Loucy (cell line): ENCODE measurements around the gene GRN.
"Not testable (repeated sequence)": the region's sequence is repeated elsewhere in the genome, so short reads cannot be mapped to it uniquely, and the experiment has no call there.

Experiments
- H2AFZ ChIP-seq: fragments of 200-600 bp; sonication (generic); 2 replicates; pipeline ENCODE4 v1.6.0; 2016; ENCODE audit warnings: antibody characterized with exemption, mild to moderate bottlenecking, low read length, moderate library complexity
- H3F3A ChIP-seq: fragments of 200-600 bp; 2 replicates; pipeline ENCODE4 v1.6.0; 2016; ENCODE audit warnings: antibody characterized with exemption, low read depth, mild to moderate bottlenecking
- H3K27me3 ChIP-seq: fragments of 200-600 bp; sonication (generic); 2 replicates; pipeline ENCODE4 v1.6.1; 2014; ENCODE audit warnings: low read length, mild to moderate bottlenecking; ENCODE audit not compliant: insufficient read depth, poor library complexity, severe bottlenecking
- H3K36me3 ChIP-seq: fragments of 200-600 bp; sonication (generic); 2 replicates; pipeline ENCODE4 v1.6.1; 2016; ENCODE audit warnings: low read length; ENCODE audit not compliant: insufficient read depth
- H3K4me1 ChIP-seq: fragments of 200-600 bp; sonication (generic); 2 replicates; pipeline ENCODE4 v1.5.1; 2014; ENCODE audit warnings: low read length, mild to moderate bottlenecking; ENCODE audit not compliant: insufficient read depth, poor library complexity, severe bottlenecking
- H3K4me2 ChIP-seq: fragments of 200-600 bp; sonication (generic); 2 replicates; pipeline ENCODE4 v1.6.0; 2014; ENCODE audit warnings: antibody characterized with exemption, low read length, low read depth, mild to moderate bottlenecking; ENCODE audit not compliant: poor library complexity, severe bottlenecking
- H3K4me3 ChIP-seq: fragments of 200-600 bp; sonication (generic); 2 replicates; pipeline ENCODE4 v1.5.1; 2014; ENCODE audit warnings: low read length, mild to moderate bottlenecking, mixed read lengths; ENCODE audit not compliant: poor library complexity, severe bottlenecking
- H3K79me2 ChIP-seq: fragments of 200-600 bp; sonication (generic); 2 replicates; pipeline ENCODE4 v1.6.1; 2014; ENCODE audit warnings: low read length; ENCODE audit not compliant: insufficient read depth
- H3K9ac ChIP-seq: fragments of 200-600 bp; sonication (generic); 2 replicates; pipeline ENCODE4 v1.6.0; 2014; ENCODE audit warnings: mild to moderate bottlenecking, low read depth, low read length, moderate library complexity; ENCODE audit not compliant: poor library complexity, severe bottlenecking
- H3K9me2 ChIP-seq: fragments of 200-600 bp; sonication (generic); replicated peaks from 2 replicates; pipeline ENCODE4 v1.6.1; 2016; ENCODE audit warnings: low read depth, low read length, mixed read lengths
- H3K9me3 ChIP-seq: fragments of 200-600 bp; sonication (generic); 2 replicates; pipeline ENCODE4 v1.6.1; 2014; ENCODE audit warnings: mild to moderate bottlenecking, antibody characterized with exemption, low read length, low read depth; ENCODE audit not compliant: insufficient read depth
- H4K20me1 ChIP-seq: fragments of 200-600 bp; sonication (generic); 2 replicates; pipeline ENCODE4 v1.6.0; 2014; ENCODE audit warnings: antibody characterized with exemption, low read length, mild to moderate bottlenecking; ENCODE audit not compliant: insufficient read depth, poor library complexity, severe bottlenecking
- CTCF ChIP-seq: fragments of 200-600 bp; sonication (generic); conservative IDR thresholded peaks from 2 replicates; pipeline ENCODE4 v1.5.1; 2014; ENCODE audit warnings: mild to moderate bottlenecking, antibody characterized with exemption, low read length
- EZH2phosphoT487 ChIP-seq: fragments of 200-600 bp; IDR thresholded peaks from 2 replicates; pipeline ENCODE4 v1.6.1; 2018; ENCODE audit warnings: antibody characterized with exemption, mild to moderate bottlenecking, moderate library complexity, borderline replicate concordance

The GRN gene

DNA sequence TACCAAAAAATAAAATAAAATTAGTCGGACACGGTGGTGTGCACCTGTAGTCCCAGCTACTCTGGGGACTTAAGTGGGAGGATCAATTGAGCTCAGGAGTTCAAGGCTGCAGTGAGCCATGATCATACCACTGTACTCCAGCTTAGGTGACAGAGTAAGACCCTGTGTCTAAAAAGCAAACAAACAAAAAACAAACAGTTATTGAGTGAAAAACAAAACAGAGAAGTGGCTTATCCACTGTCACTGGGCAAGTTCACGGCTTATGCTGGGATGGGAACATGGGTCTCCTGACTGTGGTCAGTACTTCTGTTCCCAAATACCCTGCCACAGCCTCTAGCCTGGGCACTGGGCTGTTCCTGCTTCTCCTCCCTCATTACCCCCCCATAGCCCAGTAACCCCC, 9.5 kb upstream of the GRN start:
- Histone ChIP-seq H4K20me1 (no peaks in the 10 kb centered on the region), H3K9me3 (no peaks in the 10 kb centered on the region), H3K79me2 (no peaks in the 10 kb centered on the region), H3K27me3 (no peaks in the 10 kb centered on the region), H3K4me1 (no peaks in the 10 kb centered on the region), H3K36me3 (no peaks in the 10 kb centered on the region), H3F3A (no peaks in the 10 kb centered on the region), H2AFZ (no peak overlapping the region), H3K4me2 (no peak overlapping the region), H3K4me3 (no peak overlapping the region), H3K9me2 (no peaks in the 10 kb centered on the region), H3K9ac (no peak overlapping the region)
- no peak for TF ChIP-seq EZH2phosphoT487
- no peak for TF ChIP-seq CTCF

- no peaks in the 10 kb centered on the region for H3K9me3 ChIP-seq
- H3K9ac ChIP-seq: no peak overlapping the region
- no peak overlapping the region for H3K4me3 ChIP-seq
- H3K4me2 ChIP-seq: no peak overlapping the region
- H2AFZ ChIP-seq: no peak overlapping the region
- H3K27me3 ChIP-seq: no peaks in the 10 kb centered on the region
- TF ChIP-seq CTCF (no peak), EZH2phosphoT487 (no peak)
- no peaks in the 10 kb centered on the region for H3K36me3 ChIP-seq
- H3K9me2 ChIP-seq: no peaks in the 10 kb centered on the region
- H3K4me1 ChIP-seq: no peaks in the 10 kb centered on the region
- H4K20me1 ChIP-seq: no peaks in the 10 kb centered on the region
- H3F3A ChIP-seq: no peaks in the 10 kb centered on the region
- no peaks in the 10 kb centered on the region for H3K79me2 ChIP-seq
Measured at GRCh38 chr17:44335968-44336367, 9.1 kb upstream of the GRN start.

DNA sequence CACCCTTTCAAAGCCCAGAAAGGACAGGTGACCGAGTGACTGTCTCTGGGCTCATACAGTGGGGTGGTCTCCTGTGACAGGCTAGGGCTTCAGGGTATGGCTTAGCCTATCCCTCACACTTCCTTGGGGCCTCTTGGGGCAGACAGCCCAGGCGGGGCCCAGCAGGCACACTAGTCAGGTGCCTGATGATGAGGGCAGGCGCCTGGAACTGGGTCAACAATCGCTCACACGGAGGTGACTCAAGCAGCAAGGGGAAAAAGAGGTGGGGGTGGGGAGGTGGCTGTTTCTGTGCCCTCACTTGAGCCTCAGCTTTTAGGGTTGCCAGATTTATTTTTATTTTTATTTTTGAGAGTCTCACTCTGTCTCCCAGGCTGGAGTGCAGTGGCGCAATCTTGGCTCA, 6.4 kb upstream of the GRN start:
- TF ChIP-seq EZH2phosphoT487 (no peak), CTCF (no peak)
- no peak overlapping the region for H3K9ac ChIP-seq
- H4K20me1 ChIP-seq: no peaks in the 10 kb centered on the region
- H3K36me3 ChIP-seq: no peaks in the 10 kb centered on the region
- H2AFZ ChIP-seq: no peak overlapping the region
- H3K4me3 ChIP-seq: no peak overlapping the region
- no peaks in the 10 kb centered on the region for H3K9me3 ChIP-seq
- no peaks in the 10 kb centered on the region for H3K4me1 ChIP-seq
- H3K9me2 ChIP-seq: no peaks in the 10 kb centered on the region
- H3F3A ChIP-seq: no peaks in the 10 kb centered on the region
- no peaks in the 10 kb centered on the region for H3K27me3 ChIP-seq
- no peak overlapping the region for H3K4me2 ChIP-seq
- no peaks in the 10 kb centered on the region for H3K79me2 ChIP-seq

DNA sequence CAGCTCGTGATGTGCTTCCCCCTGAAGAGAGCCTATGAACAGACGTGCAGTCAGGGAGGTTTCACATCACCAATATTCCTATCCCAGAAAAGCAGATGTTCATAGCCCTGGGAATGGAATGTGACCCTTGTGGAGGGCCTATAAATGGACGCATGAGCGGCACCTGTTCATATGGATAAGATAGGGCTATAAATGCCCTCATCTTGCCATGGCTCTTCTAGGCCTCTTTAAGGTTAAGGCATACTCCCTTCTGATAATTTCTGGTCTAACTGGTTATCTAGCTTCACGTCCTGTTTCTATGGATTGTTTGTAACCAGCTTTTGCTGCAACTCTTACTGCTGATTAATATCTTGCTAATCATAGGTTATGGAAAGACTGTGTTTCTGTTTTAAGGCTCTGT, 4.5 kb upstream of the GRN start:
- not testable (repeated sequence) for H4K20me1 ChIP-seq, H3K36me3 ChIP-seq, H3K9me3 ChIP-seq, H2AFZ ChIP-seq, H3K9me2 ChIP-seq, H3K79me2 ChIP-seq, H3K27me3 ChIP-seq, H3F3A ChIP-seq, H3K4me3 ChIP-seq, H3K4me2 ChIP-seq, H3K9ac ChIP-seq, H3K4me1 ChIP-seq
